Fibroblast of lung (primary cell): ENCODE data around the gene TULP1.

ENCODE experiments used
- CTCF ChIP-seq, 2 donors: IDR thresholded peaks in 1 of 2; conservative IDR thresholded peaks in 1 of 2; 1 replicate in 1 of 2; 2 replicates in 1 of 2; pipeline ENCODE4 v1.5.1; 2011 to 2012; ENCODE audit warnings: low read length in 2 of 2, control low read depth in 1 of 2, inconsistent platforms in 1 of 2, low read depth in 1 of 2, mild to moderate bottlenecking in 1 of 2
- EZH2 ChIP-seq: IDR thresholded peaks from 2 replicates; pipeline ENCODE4 v1.5.1; 2012; ENCODE audit warnings: low read length, control low read depth, mild to moderate bottlenecking; ENCODE audit errors: missing control alignments

GRCh38 chr6:35500782-35501181 is 11.9 kb downstream of the TULP1 start:
- no peak for TF ChIP-seq CTCF (conservative IDR thresholded peaks at IDR 0.05 in 1 of 2, IDR thresholded peaks at IDR 0.05 in 1 of 2; ENCODE audit: low read depth in 1 of 2, low read length in 2 of 2)
- TF ChIP-seq EZH2 = no peak
